B cell (primary cell): Measurements from ENCODE around the gene HNRNPA1L2. TPM values are rescaled to one million over a fixed set of nuclear protein-coding genes. Genes with fewer than 3 reads are reported as not detected.
"Not testable (repeated sequence)": the region's sequence is repeated elsewhere in the genome, so short reads cannot be mapped to it uniquely, and the experiment has no call there.

Source experiments
- ATAC-seq: fragments of 200-7000 bp; cut with Tn5 transposase; one replicate; pipeline ENCODE4 v1.10.0; 2021; ENCODE audit warnings: low read depth, mild to moderate bottlenecking, moderate number of reproducible peaks, moderate library complexity
- CTCF ChIA-PET: fragments of 350-600 bp; sonication (Branson Sonifier 250); formaldehyde crosslinking; loops from one replicate; lab custom pipeline; 2021; ENCODE audit warnings: antibody characterized with exemption, inconsistent platforms; lab: Charles Lee
- POLR2A ChIA-PET: fragments of 350-600 bp; sonication (Branson Sonifier 250); formaldehyde crosslinking; loops from one replicate; lab custom pipeline; 2021; ENCODE audit warnings: antibody characterized with exemption; lab: Charles Lee
- DNase-seq: peaks from one replicate; pipeline ENCODE4 v3.0.0; 2013
- H2AFZ ChIP-seq: 2 replicates; pipeline ENCODE4 v1.6.1; 2012; ENCODE audit warnings: mild to moderate bottlenecking, low read depth, low read length; ENCODE audit not compliant: insufficient read depth, poor library complexity, severe bottlenecking
- H3K27ac ChIP-seq, 2 donors: 1 replicate in 1 of 2; 2 replicates in 1 of 2; pipeline ENCODE4 v1.5.1; 2012 to 2013; ENCODE audit warnings: low read length in 2 of 2, mild to moderate bottlenecking in 2 of 2, moderate library complexity in 1 of 2
- H3K27me3 ChIP-seq, 4 experiments: fragments of 200-600 bp in 1 of 4; sonication (generic) in 1 of 4; replicated peaks in 1 of 4; 1 replicate in 2 of 4; 2 replicates in 2 of 4; pipeline versions ENCODE4 v1.6.1 to v1.7.0; 2013 to 2016; ENCODE audit warnings: low read length in 3 of 4, mild to moderate bottlenecking in 2 of 4, mixed read lengths in 1 of 4, moderate library complexity in 1 of 4; ENCODE audit not compliant: insufficient read depth in 4 of 4, control insufficient read depth in 3 of 4; ENCODE audit errors: control extremely low read depth in 1 of 4
- H3K36me3 ChIP-seq, 2 experiments: replicated peaks in 1 of 2; 1 replicate in 1 of 2; 2 replicates in 1 of 2; pipeline versions ENCODE4 v1.6.1 to v1.7.1; 2013; ENCODE audit warnings: low read length in 1 of 2; ENCODE audit not compliant: insufficient read depth in 2 of 2, control insufficient read depth in 1 of 2; ENCODE audit errors: control extremely low read depth in 1 of 2, extremely low read depth in 1 of 2
- H3K4me1 ChIP-seq, 2 donors: fragments of 200-600 bp in 1 of 2; sonication (generic) in 1 of 2; 1 replicate in 1 of 2; 2 replicates in 1 of 2; pipeline versions ENCODE4 v1.5.1 to v1.6.1; 2013 to 2017; ENCODE audit warnings: low read length in 2 of 2; ENCODE audit not compliant: control insufficient read depth in 2 of 2, insufficient read depth in 2 of 2
- H3K4me2 ChIP-seq: replicated peaks from 2 replicates; pipeline ENCODE3; 2012; ENCODE audit warnings: mild to moderate bottlenecking, low read depth, low read length; ENCODE audit not compliant: poor library complexity, severe bottlenecking
- H3K4me3 ChIP-seq, 5 experiments: fragments of 200-600 bp in 1 of 5; sonication (generic) in 1 of 5; 1 replicate in 3 of 5; 2 replicates in 2 of 5; pipeline versions ENCODE4 v1.5.1 to v1.7.0; 2011 to 2016; ENCODE audit warnings: low read length in 4 of 5, mild to moderate bottlenecking in 4 of 5, low read depth in 2 of 5, control low read depth in 1 of 5, moderate library complexity in 1 of 5; ENCODE audit not compliant: insufficient read depth in 1 of 5; ENCODE audit errors: control extremely low read depth in 1 of 5, extremely low read depth in 1 of 5
- H3K79me2 ChIP-seq: fragments of 200-600 bp; sonication (generic); one replicate; pipeline ENCODE4 v1.6.0; 2016; ENCODE audit warnings: low read length; ENCODE audit not compliant: control insufficient read depth, insufficient read depth
- H3K9ac ChIP-seq: fragments of 200-600 bp; sonication (generic); 2 replicates; pipeline ENCODE4 v1.6.1; 2017; ENCODE audit warnings: mild to moderate bottlenecking, low read length, moderate library complexity
- H3K9me3 ChIP-seq, 3 donors: one replicate each; pipeline versions ENCODE4 v1.6.1 to v1.7.1; 2013; ENCODE audit warnings: low read length in 2 of 3; ENCODE audit not compliant: control insufficient read depth in 2 of 3, insufficient read depth in 1 of 3; ENCODE audit errors: control extremely low read depth in 1 of 3
- H4K20me1 ChIP-seq: 2 replicates; pipeline ENCODE4 v1.6.0; 2012; ENCODE audit warnings: mild to moderate bottlenecking, low read length; ENCODE audit not compliant: insufficient read depth, control insufficient read depth, poor library complexity, severe bottlenecking
- H3K27ac Mint-ChIP-seq: one replicate; pipeline ENCODE4 v1.8.0; 2021; ENCODE audit warnings: mixed read lengths
- H3K27me3 Mint-ChIP-seq: one replicate; pipeline ENCODE4 v1.8.0; 2021; ENCODE audit warnings: mixed read lengths
- H3K4me1 Mint-ChIP-seq: one replicate; pipeline ENCODE4 v1.8.0; 2021; ENCODE audit warnings: mixed read lengths
- H3K4me3 Mint-ChIP-seq: one replicate; pipeline ENCODE4 v1.8.0; 2021; ENCODE audit warnings: mixed read lengths
- H3K9me3 Mint-ChIP-seq: one replicate; pipeline ENCODE4 v1.8.0; 2022; ENCODE audit warnings: mixed read lengths; ENCODE audit not compliant: insufficient read depth
- EZH2 ChIP-seq: IDR thresholded peaks from 2 replicates; pipeline ENCODE4 v1.6.1; 2012; ENCODE audit warnings: borderline replicate concordance, low read depth, mild to moderate bottlenecking, moderate library complexity, low read length; ENCODE audit not compliant: insufficient read depth, poor library complexity, severe bottlenecking
- WGBS: methylation state at CpG from one replicate; pipeline ENCODE4 v1.1.5; 2013; ENCODE audit warnings: missing lambda C conversion rate; ENCODE audit not compliant: insufficient coverage; 5-methylcytosine and 5-hydroxymethylcytosine counted together
- intact Hi-C: fragments of 100-400 bp; cut with micrococcal nuclease; formaldehyde crosslinking; loops from one replicate; pipeline ENCODE4 v1.10.0; 2022
- polyA plus RNA-seq: library from polyadenylated mRNA; depleted of rRNA; stranded (reverse); fragments of >200 nt; gene quantifications from 2 replicates; pipeline ENCODE4 v1.2.3, GENCODE V29; 2012
- total RNA-seq, 2 donors: library from RNA; stranded (reverse); fragments of 120-200 nt in 1 of 2; gene quantifications; 1 replicate in 1 of 2; 2 replicates in 1 of 2; pipeline versions ENCODE4 v1.2.3 to v1.2.4, GENCODE V29; 2013 to 2022
- TF ChIP-seq, protein P1 (sequence below): fragments of 200-600 bp; IDR thresholded peaks from one replicate; pipeline ENCODE4 v1.8.0; 2022; ENCODE audit warnings: antibody characterized with exemption, mild to moderate bottlenecking

HNRNPA1L2 gene
- total and polyA plus RNA-seq, 2 donors (not counting 1 experiment from before 2014, with no cell fraction given), result 10.7 to 17.6 TPM

DNA sequence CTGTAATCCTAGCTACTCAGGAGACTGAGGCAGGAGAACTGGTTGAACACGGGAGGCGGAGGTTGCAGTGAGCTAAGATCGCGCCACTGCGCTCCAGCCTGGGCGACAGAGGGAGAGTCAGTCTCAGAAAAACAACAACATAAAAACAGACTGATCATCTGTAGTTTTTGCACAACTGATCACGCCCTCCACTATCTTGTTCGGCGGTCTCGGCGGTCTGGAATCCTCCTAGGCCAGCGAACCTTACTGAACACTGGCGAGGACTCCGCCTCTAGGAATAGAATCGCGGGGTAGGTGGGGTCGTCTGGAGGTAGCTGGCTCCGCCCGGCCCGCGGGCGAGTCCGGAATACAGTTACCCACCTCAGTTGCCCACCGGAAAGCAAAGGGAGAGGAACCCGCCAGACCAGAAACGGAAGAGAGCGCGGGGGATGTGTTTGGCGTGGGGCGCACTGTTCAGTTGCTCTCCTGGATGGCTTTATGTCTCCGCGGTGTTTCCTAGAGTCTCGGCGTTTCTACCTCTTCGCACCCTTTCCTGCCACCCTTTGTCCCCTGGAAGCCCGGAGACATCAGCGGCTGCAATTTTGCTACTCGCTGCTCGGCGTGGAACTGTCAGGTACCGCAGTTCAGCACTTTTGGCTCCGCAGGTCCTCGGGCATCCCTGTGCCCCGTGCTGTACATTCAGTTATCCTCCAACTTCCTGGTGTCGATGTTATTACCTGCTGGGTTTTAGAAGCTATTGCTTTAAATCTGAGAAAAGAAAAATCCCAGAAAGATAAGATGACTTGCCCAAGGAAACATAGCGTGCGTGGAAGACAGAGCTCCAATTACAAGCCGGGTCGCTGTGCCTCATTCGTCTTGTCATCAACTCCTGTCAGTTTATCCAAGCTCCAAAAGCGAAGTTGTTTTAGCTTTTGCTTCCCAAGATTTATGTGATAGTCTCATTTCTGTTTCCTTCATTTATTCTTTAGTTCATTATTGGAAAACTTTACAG lies 24.9 kb upstream of the HNRNPA1L2 start:
- peak; percentile 95 for ATAC-seq
- Mint-ChIP-seq H3K4me1 (peaks cover 41% of the 10 kb centered on the region), H3K27me3 (peaks cover under 1% of the 10 kb centered on the region), H3K27ac (peak overlapping the region; percentile 97), H3K9me3 (no peaks in the 10 kb centered on the region), H3K4me3 (peak overlapping the region; percentile 98)
- Histone ChIP-seq H3K4me3 (peak overlapping the region; percentile 65 to 96 (median 93)), H3K4me2 (peak overlapping the region; percentile 77), H3K4me1 (peaks cover 12 to 16% of the 10 kb centered on the region in 2 donors), H4K20me1 (no peaks in the 10 kb centered on the region), H3K9me3 (no peaks in the 10 kb centered on the region), H3K27me3 (no peaks in the 10 kb centered on the region), H3K9ac (peak overlapping the region; percentile 93), H3K27ac (peak overlapping the region; percentile 54 to 77), H3K36me3 (peaks cover 0 to 2% of the 10 kb centered on the region in 2 experiments), H3K79me2 (peaks cover 18% of the 10 kb centered on the region), H2AFZ (peak overlapping the region; percentile 95)
- ChIA-PET POLR2A (interaction anchor here (1.6 to 3.2 kb wide), 2 partner anchors 35 to 167 kb away, joined by 6 to 44 read pairs; partner anchors contain the start of genes SUGT1 and VPS36), CTCF (interaction anchor here (0.8 to 3.4 kb wide), 6 partner anchors 17 to 192 kb away, joined by 4 to 43 read pairs (median 9); partner anchors contain the start of genes SUGT1 and VPS36)
- TF ChIP-seq, protein P1, sequence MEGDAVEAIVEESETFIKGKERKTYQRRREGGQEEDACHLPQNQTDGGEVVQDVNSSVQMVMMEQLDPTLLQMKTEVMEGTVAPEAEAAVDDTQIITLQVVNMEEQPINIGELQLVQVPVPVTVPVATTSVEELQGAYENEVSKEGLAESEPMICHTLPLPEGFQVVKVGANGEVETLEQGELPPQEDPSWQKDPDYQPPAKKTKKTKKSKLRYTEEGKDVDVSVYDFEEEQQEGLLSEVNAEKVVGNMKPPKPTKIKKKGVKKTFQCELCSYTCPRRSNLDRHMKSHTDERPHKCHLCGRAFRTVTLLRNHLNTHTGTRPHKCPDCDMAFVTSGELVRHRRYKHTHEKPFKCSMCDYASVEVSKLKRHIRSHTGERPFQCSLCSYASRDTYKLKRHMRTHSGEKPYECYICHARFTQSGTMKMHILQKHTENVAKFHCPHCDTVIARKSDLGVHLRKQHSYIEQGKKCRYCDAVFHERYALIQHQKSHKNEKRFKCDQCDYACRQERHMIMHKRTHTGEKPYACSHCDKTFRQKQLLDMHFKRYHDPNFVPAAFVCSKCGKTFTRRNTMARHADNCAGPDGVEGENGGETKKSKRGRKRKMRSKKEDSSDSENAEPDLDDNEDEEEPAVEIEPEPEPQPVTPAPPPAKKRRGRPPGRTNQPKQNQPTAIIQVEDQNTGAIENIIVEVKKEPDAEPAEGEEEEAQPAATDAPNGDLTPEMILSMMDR, result no peak
- TF ChIP-seq EZH2, result no peak
- DNase-seq, result peak; percentile 88
- under 1% methylated on average over 40 of the region's 51 CpGs for WGBS
- intact Hi-C loops, result loop anchor here (1.0 kb wide), 2 partner anchors 35 to 162 kb away; partner anchors contain the start of genes CKAP2 and SUGT1

DNA sequence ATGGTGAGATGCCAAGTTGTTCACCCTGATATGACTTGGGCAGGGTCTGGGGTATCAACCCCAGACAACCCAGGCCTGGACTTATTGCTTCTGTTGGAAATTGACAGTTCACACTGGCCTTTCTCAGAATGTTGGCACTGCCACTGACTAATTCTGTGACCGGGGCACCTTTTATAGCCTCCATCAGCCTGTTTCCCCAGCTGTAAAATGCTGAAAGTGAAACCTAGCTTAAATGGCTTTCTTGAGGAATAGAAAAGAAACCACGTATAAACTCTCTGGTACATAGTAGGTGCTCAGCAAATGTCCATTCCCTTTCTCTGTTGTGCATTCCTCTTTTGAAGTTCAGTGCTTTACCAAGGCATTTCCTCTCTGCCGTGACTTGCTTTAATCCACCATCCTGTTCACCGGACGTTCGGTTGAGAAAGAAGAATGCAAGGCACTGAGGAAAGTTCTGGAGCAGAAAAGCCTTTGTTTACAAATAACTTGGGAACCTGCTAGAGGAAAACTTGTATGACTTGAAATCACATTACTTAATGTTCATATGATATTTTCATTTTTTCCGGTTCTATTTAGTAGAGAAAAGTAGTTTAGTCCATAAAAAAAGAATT lies 11.0 kb upstream of the HNRNPA1L2 start:
- H4K20me1 ChIP-seq, H3K79me2 ChIP-seq, H3K4me2 ChIP-seq, DNase-seq, ATAC-seq, H3K9me3 Mint-ChIP-seq, H3K9ac ChIP-seq, H3K4me3 Mint-ChIP-seq, H3K4me3 ChIP-seq, intact Hi-C loops, H3K27me3 ChIP-seq, H3K4me1 Mint-ChIP-seq, H3K4me1 ChIP-seq, H3K27ac ChIP-seq, POLR2A ChIA-PET, H3K27me3 Mint-ChIP-seq, H2AFZ ChIP-seq, H3K9me3 ChIP-seq, H3K27ac Mint-ChIP-seq, CTCF ChIA-PET: not testable (repeated sequence)
- WGBS, result no CpG with 5 or more reads among the region's 7 CpGs
- H3K36me3 ChIP-seq, result peaks cover 5 to 41% of the 10 kb centered on the region in 2 experiments
